GM18868 (cell line): ENCODE data around the gene HELZ2.

Experiments used
- ATAC-seq: cut with Tn5 transposase; IDR thresholded peaks from one replicate; pipeline ENCODE4 v1.9.1; 2021; ENCODE audit warnings: mild to moderate bottlenecking, moderate library complexity; ENCODE audit not compliant: unreplicated experiment

Gene HELZ2

DNA sequence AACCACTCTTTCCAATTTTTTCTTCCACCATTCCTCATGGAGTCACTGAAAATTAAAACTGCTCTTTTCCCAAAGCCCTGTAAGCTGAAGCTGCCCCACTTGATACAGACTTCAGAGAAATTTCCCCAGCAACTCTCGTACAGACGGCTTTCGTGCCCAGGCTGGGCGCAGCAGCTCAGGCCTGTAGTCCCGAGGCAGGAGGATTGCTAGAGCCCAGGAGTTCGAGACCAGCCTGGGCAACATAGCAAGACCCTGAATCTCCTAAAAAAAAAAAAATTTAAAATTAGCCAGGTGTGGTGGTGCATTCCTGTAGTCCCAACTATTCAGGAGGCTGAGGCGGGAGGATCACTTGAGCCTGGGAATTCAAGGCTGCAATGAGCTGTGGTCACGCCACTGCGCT, 46.9 kb downstream of the HELZ2 start:
- ATAC-seq = no peak

DNA sequence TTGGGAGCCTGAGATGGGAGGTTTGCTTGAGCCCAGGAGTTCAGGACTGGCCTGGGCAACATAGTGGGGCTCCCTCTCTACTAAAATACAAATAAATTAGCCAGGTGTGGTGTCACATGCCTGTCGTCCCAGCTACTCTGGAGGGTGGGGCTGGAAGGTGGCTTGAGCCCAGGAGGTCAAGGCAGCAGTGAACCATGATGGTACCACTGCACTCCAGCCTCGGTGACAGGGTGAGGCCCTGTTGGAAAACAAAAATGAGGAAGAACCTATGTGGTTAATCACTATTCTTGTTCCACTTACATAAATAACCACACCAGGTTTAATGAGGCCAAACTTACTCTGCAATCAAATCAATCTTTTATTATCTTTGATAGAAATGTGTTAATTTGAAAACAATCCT, 48.1 kb downstream of the HELZ2 start:
- ATAC-seq = no peak

- ATAC-seq = no peak
Observed at GRCh38 chr20:63525185-63525584, 48.9 kb downstream of the HELZ2 start.
